GM23338 (cell line): ENCODE measurements around the gene CD74. TPM values are rescaled to one million over a fixed set of nuclear protein-coding genes. Genes with fewer than 3 reads are reported as not detected.

ENCODE experiments used
- ATAC-seq: fragments of 200-7000 bp; cut with Tn5 transposase; 3 replicates; pipeline ENCODE4 v1.9.1; 2020
- DNase-seq: peaks from one replicate; pipeline ENCODE4 v3.0.0-alpha.2; 2015; ENCODE audit warnings: low spot score
- H2AFZ ChIP-seq: fragments of 200-600 bp; sonication (generic); 2 replicates; pipeline ENCODE4 v1.8.0; 2016; ENCODE audit warnings: antibody characterized with exemption, mild to moderate bottlenecking, moderate library complexity
- H3F3A ChIP-seq: fragments of 200-600 bp; sonication (generic); replicated peaks from 2 replicates; pipeline ENCODE4 v1.8.0; 2017; ENCODE audit warnings: antibody characterized with exemption, mixed run types, low read depth
- H3K27ac ChIP-seq: fragments of 200-600 bp; sonication (generic); 2 replicates; pipeline ENCODE4 v1.6.1; 2016; ENCODE audit warnings: low read depth
- H3K27me3 ChIP-seq: fragments of 200-600 bp; sonication (generic); 2 replicates; pipeline ENCODE4 v1.8.0; 2016; ENCODE audit warnings: mild to moderate bottlenecking, mixed run types, moderate library complexity; ENCODE audit not compliant: insufficient read depth
- H3K36me3 ChIP-seq: fragments of 200-600 bp; sonication (generic); 2 replicates; pipeline ENCODE4 v1.8.0; 2016; ENCODE audit warnings: mild to moderate bottlenecking; ENCODE audit not compliant: insufficient read depth
- H3K4me1 ChIP-seq: fragments of 200-600 bp; sonication (generic); 2 replicates; pipeline ENCODE4 v1.8.0; 2016; ENCODE audit warnings: mild to moderate bottlenecking, moderate library complexity; ENCODE audit not compliant: insufficient read depth
- H3K4me2 ChIP-seq: fragments of 200-600 bp; sonication (generic); 2 replicates; pipeline ENCODE4 v1.7.1; 2017; ENCODE audit warnings: mixed run types
- H3K4me3 ChIP-seq: fragments of 200-600 bp; sonication (generic); 2 replicates; pipeline ENCODE4 v1.6.1; 2016; ENCODE audit warnings: mixed run types
- H3K79me2 ChIP-seq: fragments of 200-600 bp; sonication (generic); replicated peaks from 2 replicates; pipeline ENCODE4 v1.8.0; 2017; ENCODE audit warnings: mild to moderate bottlenecking; ENCODE audit not compliant: insufficient read depth
- H3K9me2 ChIP-seq: fragments of 200-600 bp; sonication (generic); 2 replicates; pipeline ENCODE4 v1.8.0; 2017; ENCODE audit not compliant: insufficient read depth
- H4K20me1 ChIP-seq: fragments of 200-600 bp; sonication (generic); replicated peaks from 2 replicates; pipeline ENCODE4 v1.8.0; 2017; ENCODE audit warnings: mild to moderate bottlenecking; ENCODE audit not compliant: insufficient read depth
- H3K27ac Mint-ChIP-seq: 2 replicates; pipeline ENCODE4 v1.8.0; 2020; ENCODE audit warnings: inconsistent platforms, mild to moderate bottlenecking, moderate library complexity, mixed read lengths
- H3K27me3 Mint-ChIP-seq: 3 replicates; pipeline ENCODE4 v1.8.0; 2022; ENCODE audit warnings: low read depth, mild to moderate bottlenecking, moderate library complexity, mixed read lengths, inconsistent platforms; ENCODE audit not compliant: insufficient read depth, poor library complexity
- H3K36me3 Mint-ChIP-seq: 3 replicates; pipeline ENCODE4 v1.8.0; 2021; ENCODE audit warnings: low read depth, mild to moderate bottlenecking, inconsistent platforms, moderate library complexity, mixed read lengths
- H3K4me1 Mint-ChIP-seq: 3 replicates; pipeline ENCODE4 v1.8.0; 2020; ENCODE audit warnings: mild to moderate bottlenecking, inconsistent platforms, mixed read lengths
- H3K4me3 Mint-ChIP-seq: 3 replicates; pipeline ENCODE4 v1.8.0; 2021; ENCODE audit warnings: moderate library complexity, mild to moderate bottlenecking, inconsistent platforms, mixed read lengths
- H3K9me3 Mint-ChIP-seq: 3 replicates; pipeline ENCODE4 v1.8.0; 2020; ENCODE audit warnings: moderate library complexity, mild to moderate bottlenecking, inconsistent platforms, mixed read lengths
- ETS1 ChIP-seq: IDR thresholded peaks from 2 replicates; pipeline ENCODE4 v1.6.1; 2016; ENCODE audit warnings: antibody characterized with exemption
- EZH2 ChIP-seq: fragments of 200-600 bp; sonication (generic); IDR thresholded peaks from one replicate; pipeline ENCODE4 v1.8.0; 2017; ENCODE audit warnings: antibody characterized with exemption, mild to moderate bottlenecking, low read depth; ENCODE audit not compliant: unreplicated experiment
- JUNB ChIP-seq: IDR thresholded peaks from one replicate; pipeline ENCODE4 v1.6.1; 2016; ENCODE audit warnings: antibody characterized with exemption; ENCODE audit not compliant: unreplicated experiment
- NANOG ChIP-seq: IDR thresholded peaks from 2 replicates; pipeline ENCODE4 v1.6.1; 2016; ENCODE audit warnings: antibody characterized with exemption, borderline replicate concordance
- POLR2AphosphoS5 ChIP-seq: IDR thresholded peaks from 2 replicates; pipeline ENCODE4 v1.6.1; 2016; ENCODE audit warnings: antibody characterized with exemption, low read depth
- STAT1 ChIP-seq: IDR thresholded peaks from one replicate; pipeline ENCODE4 v1.6.1; 2016; ENCODE audit warnings: antibody characterized with exemption; ENCODE audit not compliant: unreplicated experiment
- ZNF114 ChIP-seq: fragments of 250-450 bp; sonication (Bioruptor Pico); IDR thresholded peaks from 2 replicates; pipeline ENCODE4 v1.5.0; 2020; ENCODE audit warnings: mild to moderate bottlenecking, moderate library complexity
- ZNF331 ChIP-seq: fragments of 250-450 bp; sonication (Bioruptor Pico); IDR thresholded peaks from 2 replicates; pipeline ENCODE4 v1.5.0; 2020; ENCODE audit warnings: low read depth, mild to moderate bottlenecking, moderate library complexity
- polyA plus RNA-seq: library from polyadenylated mRNA; unstranded; fragments of >200 nt; fragmentation: Nextera tagmentation; extraction: Ambion mirVana; gene quantifications from 2 replicates; pipeline ENCODE4 v1.2.1, GENCODE V29; 2016
- total RNA-seq: library from RNA; depleted of rRNA; stranded (reverse); fragments of >200 nt; shearing (Covaris generic); gene quantifications from 2 replicates; pipeline ENCODE4 v1.2.3, GENCODE V29; 2014
- TF ChIP-seq, protein P1 (sequence below), 2 experiments: fragments of 200-600 bp in 1 of 2; sonication (generic) in 1 of 2; conservative IDR thresholded peaks; 2 replicates each; pipeline versions ENCODE4 v1.5.1 to v1.6.1; 2016 to 2017; ENCODE audit warnings: antibody characterized with exemption in 2 of 2, low read depth in 2 of 2, mild to moderate bottlenecking in 2 of 2, moderate library complexity in 1 of 2

The CD74 gene
- total and polyA plus RNA-seq, 2 experiments from 2014 or later, result 49.8 to 98.4 TPM

GRCh38 chr5:150399524-150400211, 13.0 kb downstream of the CD74 start (continued):
- no peak for TF ChIP-seq JUNB
- TF ChIP-seq STAT1, result no peak
- TF ChIP-seq ZNF331 (CRISPR knock-in tag), result no peak
- no peak for TF ChIP-seq ZNF114 (CRISPR knock-in tag)
- no peak for TF ChIP-seq ETS1
- no peak for TF ChIP-seq NANOG
- TF ChIP-seq POLR2AphosphoS5, result no peak

DNA sequence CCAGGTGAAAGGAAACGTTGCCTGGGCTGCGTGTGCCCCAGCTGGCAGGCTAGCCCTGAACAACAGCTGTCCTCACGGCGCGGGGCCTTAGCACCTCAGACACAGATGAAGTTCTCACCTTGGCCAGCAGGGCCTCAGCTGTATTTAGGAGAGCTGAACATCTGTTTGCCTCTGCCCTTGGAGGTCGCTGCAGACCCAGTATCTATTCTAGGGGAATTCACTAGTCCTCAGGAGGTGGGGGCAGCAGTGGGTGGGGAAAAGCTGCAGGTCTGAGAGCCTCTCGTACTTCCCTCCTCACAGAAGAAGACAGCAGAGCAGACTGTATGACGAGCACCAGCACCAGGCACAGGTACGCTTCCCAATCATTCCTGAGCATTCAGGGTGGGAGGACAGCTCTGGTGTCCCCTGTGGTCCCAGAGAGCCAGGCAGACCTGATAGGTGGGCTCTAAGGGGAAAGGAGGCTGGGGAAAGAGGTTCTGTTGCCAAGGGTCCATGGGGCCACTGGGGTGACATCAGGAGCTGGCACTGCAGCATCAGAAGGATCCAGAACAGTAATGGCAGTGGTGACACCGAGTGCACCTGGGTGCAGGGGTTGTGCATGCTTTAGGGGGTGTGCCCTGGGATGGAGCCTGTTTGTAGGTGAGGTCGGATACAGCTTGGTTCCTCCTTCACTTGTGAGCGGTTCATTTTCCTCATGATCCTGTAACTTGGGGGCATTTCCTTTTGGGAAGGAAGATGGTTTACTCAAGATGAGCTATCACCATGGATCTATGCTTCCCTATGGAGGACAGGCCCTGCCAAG, 13.8 kb downstream of the CD74 start:
- TF ChIP-seq EZH2, result no peak
- TF ChIP-seq, protein P1, sequence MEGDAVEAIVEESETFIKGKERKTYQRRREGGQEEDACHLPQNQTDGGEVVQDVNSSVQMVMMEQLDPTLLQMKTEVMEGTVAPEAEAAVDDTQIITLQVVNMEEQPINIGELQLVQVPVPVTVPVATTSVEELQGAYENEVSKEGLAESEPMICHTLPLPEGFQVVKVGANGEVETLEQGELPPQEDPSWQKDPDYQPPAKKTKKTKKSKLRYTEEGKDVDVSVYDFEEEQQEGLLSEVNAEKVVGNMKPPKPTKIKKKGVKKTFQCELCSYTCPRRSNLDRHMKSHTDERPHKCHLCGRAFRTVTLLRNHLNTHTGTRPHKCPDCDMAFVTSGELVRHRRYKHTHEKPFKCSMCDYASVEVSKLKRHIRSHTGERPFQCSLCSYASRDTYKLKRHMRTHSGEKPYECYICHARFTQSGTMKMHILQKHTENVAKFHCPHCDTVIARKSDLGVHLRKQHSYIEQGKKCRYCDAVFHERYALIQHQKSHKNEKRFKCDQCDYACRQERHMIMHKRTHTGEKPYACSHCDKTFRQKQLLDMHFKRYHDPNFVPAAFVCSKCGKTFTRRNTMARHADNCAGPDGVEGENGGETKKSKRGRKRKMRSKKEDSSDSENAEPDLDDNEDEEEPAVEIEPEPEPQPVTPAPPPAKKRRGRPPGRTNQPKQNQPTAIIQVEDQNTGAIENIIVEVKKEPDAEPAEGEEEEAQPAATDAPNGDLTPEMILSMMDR (conservative IDR thresholded peaks at IDR 0.05; ENCODE audit: low read depth in 2 of 2), result peak in 1 of 2 experiments; percentile 44; a peak in 3 of 4 replicates
- Mint-ChIP-seq H3K9me3 (no peaks in the 10 kb centered on the region; the same call in 2 of the 3 replicates), H3K36me3 (peaks cover 76% of the 10 kb centered on the region), H3K4me1 (no peaks in the 10 kb centered on the region; the same call in 2 of the 3 replicates), H3K27me3 (peaks cover 13% of the 10 kb centered on the region), H3K27ac (no peak overlapping the region; the same call in 1 of the 2 replicates), H3K4me3 (no peak overlapping the region)
- H3K27ac ChIP-seq, result no peak overlapping the region
- peaks cover 12% of the 10 kb centered on the region; the same call in 1 of the 2 replicates for H3K36me3 ChIP-seq
- H2AFZ ChIP-seq, result no peak overlapping the region
- no peaks in the 10 kb centered on the region for H3K27me3 ChIP-seq
- H3K79me2 ChIP-seq, result no peaks in the 10 kb centered on the region
- no peak overlapping the region for H3K4me2 ChIP-seq
- ATAC-seq (peak; percentile 77), DNase-seq (peak; percentile 67)
- H3F3A ChIP-seq, result 0 out of 2 replicates have a peak, but pooled peaks cover 7% of the 10 kb centered on the region
- no peaks in the 10 kb centered on the region for H3K9me2 ChIP-seq
- H4K20me1 ChIP-seq, result peaks cover 7% of the 10 kb centered on the region; the same call in 1 of the 2 replicates
- H3K4me3 ChIP-seq, result no peak overlapping the region
- no peaks in the 10 kb centered on the region for H3K4me1 ChIP-seq
